T-cell (primary cell): ENCODE data around the gene PTBP1. TPM values are rescaled to one million over a fixed set of nuclear protein-coding genes. Genes with fewer than 3 reads are reported as not detected.

Source experiments
- ATAC-seq, 4 experiments: fragments of 200-7000 bp in 3 of 4; fragments of 150-1000 bp in 1 of 4; cut with Tn5 transposase; replicated peaks in 1 of 4; 1 replicate in 3 of 4; 2 replicates in 1 of 4; pipeline ENCODE4 v1.10.0; 2021; ENCODE audit warnings: moderate library complexity in 3 of 4, mild to moderate bottlenecking in 2 of 4, moderate number of reproducible peaks in 1 of 4
- CTCF ChIA-PET, 2 donors: fragments of 300-600 bp; sonication (Branson Sonifier 250); formaldehyde crosslinking; loops; one replicate each; lab custom pipeline; 2022; ENCODE audit warnings: antibody characterized with exemption in 2 of 2; lab: Charles Lee
- POLR2A ChIA-PET, 2 donors: fragments of 300-600 bp; sonication (Branson Sonifier 250); formaldehyde crosslinking; loops; one replicate each; lab custom pipeline; 2022; ENCODE audit warnings: antibody characterized with exemption in 2 of 2; lab: Charles Lee
- DNase-seq, 35 experiments: peaks; one replicate each; pipeline versions ENCODE4 v3.0.0 to v3.0.0-alpha.2; 2013 to 2023
- H3K27ac ChIP-seq: one replicate; pipeline ENCODE4 v1.5.1; 2013; ENCODE audit warnings: low read length
- H3K27me3 ChIP-seq, 2 experiments: replicated peaks in 1 of 2; 1 replicate in 1 of 2; 2 replicates in 1 of 2; pipeline versions ENCODE4 v1.6.1 to v1.7.0; 2013; ENCODE audit warnings: low read length in 1 of 2, mixed read lengths in 1 of 2; ENCODE audit not compliant: control insufficient read depth in 2 of 2, insufficient read depth in 2 of 2; ENCODE audit errors: extremely low read depth in 1 of 2
- H3K36me3 ChIP-seq, 2 donors: 1 replicate in 1 of 2; 2 replicates in 1 of 2; pipeline versions ENCODE4 v1.6.1 to v1.7.0; 2013; ENCODE audit warnings: low read length in 1 of 2; ENCODE audit not compliant: control insufficient read depth in 2 of 2, insufficient read depth in 1 of 2; ENCODE audit errors: extremely low read depth in 1 of 2
- H3K4me1 ChIP-seq, 2 experiments: 1 replicate in 1 of 2; 2 replicates in 1 of 2; pipeline versions ENCODE4 v1.6.1 to v1.7.0; 2013; ENCODE audit warnings: low read length in 2 of 2, mixed read lengths in 1 of 2; ENCODE audit not compliant: insufficient read depth in 2 of 2, control insufficient read depth in 1 of 2; ENCODE audit errors: extremely low read depth in 1 of 2
- H3K4me3 ChIP-seq, 2 donors: 1 replicate in 1 of 2; 2 replicates in 1 of 2; pipeline versions ENCODE4 v1.5.1 to v1.7.0; 2013; ENCODE audit warnings: mild to moderate bottlenecking in 2 of 2, low read length in 1 of 2, moderate library complexity in 1 of 2; ENCODE audit not compliant: control insufficient read depth in 1 of 2; ENCODE audit errors: extremely low read depth in 1 of 2
- H3K9me3 ChIP-seq: 2 replicates; pipeline ENCODE4 v1.7.0; 2013
- H3K27ac Mint-ChIP-seq, 2 donors: one replicate each; pipeline ENCODE4 v1.8.0; 2020 to 2021; ENCODE audit warnings: mild to moderate bottlenecking in 2 of 2, mixed read lengths in 2 of 2
- H3K27me3 Mint-ChIP-seq, 2 donors: one replicate each; pipeline ENCODE4 v1.8.0; 2021 to 2022; ENCODE audit warnings: mixed read lengths in 2 of 2
- H3K36me3 Mint-ChIP-seq: one replicate; pipeline ENCODE4 v1.8.0; 2021; ENCODE audit warnings: mixed read lengths
- H3K4me1 Mint-ChIP-seq, 3 donors: one replicate each; pipeline ENCODE4 v1.8.0; 2020 to 2022; ENCODE audit warnings: mixed read lengths in 3 of 3, mild to moderate bottlenecking in 1 of 3
- H3K4me3 Mint-ChIP-seq, 3 donors: one replicate each; pipeline ENCODE4 v1.8.0; 2020 to 2022; ENCODE audit warnings: mild to moderate bottlenecking in 3 of 3, mixed read lengths in 3 of 3, moderate library complexity in 3 of 3
- H3K9me3 Mint-ChIP-seq, 3 donors: one replicate each; pipeline ENCODE4 v1.8.0; 2020 to 2022; ENCODE audit warnings: mixed read lengths in 3 of 3
- WGBS: methylation state at CpG from one replicate; pipeline ENCODE4 v1.1.5; 2013; ENCODE audit warnings: missing lambda C conversion rate; ENCODE audit not compliant: insufficient coverage; 5-methylcytosine and 5-hydroxymethylcytosine counted together
- total RNA-seq, 35 experiments: library from RNA in 6 of 35; stranded (reverse) in 6 of 35; fragments of 120-200 nt in 1 of 35; gene quantifications; one replicate each; pipeline versions ENCODE4 v1.2.1 to v1.2.4 and lab custom pipeline; 2013 to 2026

PTBP1 gene
- total RNA-seq, 5 donors from 2014 or later (not counting 1 experiment from before 2014, with no cell fraction given) = 307 to 343 (median 316) TPM

DNA sequence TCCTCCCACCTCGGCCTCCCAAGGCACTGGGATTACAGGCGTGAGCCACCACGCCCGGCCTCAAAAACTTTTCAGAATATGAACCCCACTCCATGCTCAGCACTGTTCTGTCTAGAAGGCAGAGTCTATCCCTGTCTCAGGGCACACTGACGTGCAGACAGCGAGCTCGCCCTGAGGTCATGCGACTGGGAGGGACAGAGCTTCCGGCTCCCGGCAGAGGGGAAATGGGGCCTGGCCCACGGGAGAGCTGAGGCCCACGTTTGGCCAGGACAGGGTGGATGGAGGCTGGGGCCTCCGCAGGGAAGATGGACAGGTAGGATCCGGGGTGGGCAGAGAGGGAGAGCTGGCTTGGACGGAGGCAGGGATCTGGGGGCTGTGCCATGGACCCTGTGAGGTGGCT, 27.6 kb downstream of the PTBP1 start:
- 65% methylated on average over 13 of the region's 15 CpGs for WGBS
- H3K4me1 Mint-ChIP-seq = peaks cover 0 to 2% (median 0%) of the 10 kb centered on the region in 3 donors
- DNase-seq (no peak), ATAC-seq (no peak)
- no peak overlapping the region for H3K4me3 Mint-ChIP-seq
- H3K36me3 Mint-ChIP-seq = no peaks in the 10 kb centered on the region
- CTCF ChIA-PET = interaction anchor here in 1 of 2 donors (0.5 kb wide), 1 partner anchor 482 kb away, joined by 5 read pairs; no protein-coding TSS in a partner anchor
- no peaks in the 10 kb centered on the region for H3K9me3 Mint-ChIP-seq
- peaks cover 13 to 21% of the 10 kb centered on the region in 2 donors for H3K27me3 Mint-ChIP-seq
- H3K27ac Mint-ChIP-seq = peak overlapping the region in 1 of 2 donors; percentile 57
- H3K27ac ChIP-seq = no peak overlapping the region
- H3K4me3 ChIP-seq = no peak overlapping the region
- POLR2A ChIA-PET = interaction anchor here in 1 of 2 donors (0.5 kb wide), 1 partner anchor 95 kb away, joined by 20 read pairs; no protein-coding TSS in a partner anchor
- H3K36me3 ChIP-seq = no peaks in the 10 kb centered on the region
- H3K4me1 ChIP-seq = peaks cover 0 to 2% of the 10 kb centered on the region in 2 experiments
- no peaks in the 10 kb centered on the region for H3K9me3 ChIP-seq
- peaks cover 2 to 65% of the 10 kb centered on the region in 2 experiments for H3K27me3 ChIP-seq

DNA sequence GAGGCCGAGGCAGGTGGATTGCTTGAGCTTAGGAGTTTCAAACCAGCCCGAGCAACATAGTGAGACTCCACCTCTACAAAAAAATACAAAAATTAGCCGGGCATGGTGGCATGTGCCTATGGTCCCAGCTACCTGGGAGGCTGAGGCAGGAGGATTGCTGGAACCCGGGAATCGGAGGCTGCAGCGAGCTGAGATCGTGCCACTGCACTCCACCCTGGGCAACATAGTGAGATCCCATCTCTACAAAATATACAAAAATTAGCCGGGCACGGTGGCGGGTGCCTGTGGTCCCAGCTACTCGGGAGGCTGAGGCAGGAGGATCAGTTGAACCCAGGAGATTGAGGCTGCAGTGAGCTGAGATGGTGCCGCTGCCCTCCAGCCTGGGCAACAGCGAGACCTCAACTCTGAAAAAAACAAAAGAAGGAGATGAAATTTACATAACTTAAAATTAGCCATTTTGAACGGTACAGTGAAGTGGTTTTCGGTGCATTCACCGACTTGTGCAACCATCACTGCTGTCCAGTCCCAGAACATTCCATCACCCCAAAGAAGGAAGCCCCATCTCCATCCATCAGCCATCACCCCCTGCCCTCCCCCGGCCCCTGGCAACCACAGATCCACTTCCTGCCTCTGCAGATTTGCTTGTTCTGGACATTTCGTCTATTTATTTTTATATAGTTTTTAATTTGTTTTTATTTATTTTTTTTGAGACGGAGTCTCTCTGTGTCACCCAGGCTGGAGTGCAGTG, 28.8 kb downstream of the PTBP1 start:
- ATAC-seq = no peak
- POLR2A ChIA-PET = interaction anchor here in 1 of 2 donors (0.5 kb wide), 1 partner anchor 366 kb away, joined by 3 read pairs; no protein-coding TSS in a partner anchor
- Mint-ChIP-seq H3K4me1 (no peaks in the 10 kb centered on the region), H3K27ac (no peak overlapping the region), H3K36me3 (no peaks in the 10 kb centered on the region), H3K9me3 (no peaks in the 10 kb centered on the region), H3K27me3 (peaks cover 13 to 21% of the 10 kb centered on the region in 2 donors), H3K4me3 (no peak overlapping the region)
- 80% methylated on average over 8 of the region's 19 CpGs for WGBS
- Histone ChIP-seq H3K27ac (no peak overlapping the region), H3K4me1 (peaks cover 0 to 2% of the 10 kb centered on the region in 2 experiments), H3K9me3 (no peaks in the 10 kb centered on the region), H3K27me3 (peaks cover 0 to 67% of the 10 kb centered on the region in 2 experiments), H3K4me3 (no peak overlapping the region), H3K36me3 (no peaks in the 10 kb centered on the region)
- no peak for DNase-seq
- CTCF ChIA-PET = no interaction called here

DNA sequence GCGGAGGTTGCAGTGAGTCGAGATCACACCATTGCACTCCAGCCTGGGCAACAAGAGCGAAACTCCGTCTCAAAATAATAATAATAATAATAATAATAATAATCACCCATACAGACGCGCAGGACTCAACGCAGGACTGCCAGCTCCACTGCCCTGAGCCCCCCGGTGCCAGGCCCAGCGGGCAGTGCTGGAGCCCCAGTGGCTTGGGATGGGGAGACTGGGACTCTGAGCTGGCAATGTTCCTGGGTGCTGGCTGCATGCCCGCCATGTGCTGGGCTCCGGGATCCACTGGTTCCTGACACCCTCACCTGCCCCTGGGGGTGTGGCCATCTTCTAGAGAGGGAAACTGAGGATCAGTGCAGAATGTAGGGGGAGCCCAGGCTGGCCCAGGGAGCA, 30.1 kb downstream of the PTBP1 start:
- DNase-seq (no peak), ATAC-seq (no peak)
- Histone ChIP-seq H3K4me1 (peaks cover 0 to 2% of the 10 kb centered on the region in 2 experiments), H3K4me3 (no peak overlapping the region), H3K27me3 (peaks cover 0 to 70% of the 10 kb centered on the region in 2 experiments), H3K9me3 (no peaks in the 10 kb centered on the region), H3K36me3 (no peaks in the 10 kb centered on the region), H3K27ac (no peak overlapping the region)
- H3K4me1 Mint-ChIP-seq = no peaks in the 10 kb centered on the region
- no peaks in the 10 kb centered on the region for H3K9me3 Mint-ChIP-seq
- H3K36me3 Mint-ChIP-seq = no peaks in the 10 kb centered on the region
- POLR2A ChIA-PET = interaction anchor here in 1 of 2 donors (0.6 kb wide), 1 partner anchor 157 kb away, joined by 4 read pairs; the partner anchor contains the start of gene WDR18
- H3K27ac Mint-ChIP-seq = no peak overlapping the region
- peaks cover 13 to 21% of the 10 kb centered on the region in 2 donors for H3K27me3 Mint-ChIP-seq
- H3K4me3 Mint-ChIP-seq = no peak overlapping the region
- CTCF ChIA-PET = no interaction called here
- 94% methylated on average over 2 of the region's 11 CpGs for WGBS

DNA sequence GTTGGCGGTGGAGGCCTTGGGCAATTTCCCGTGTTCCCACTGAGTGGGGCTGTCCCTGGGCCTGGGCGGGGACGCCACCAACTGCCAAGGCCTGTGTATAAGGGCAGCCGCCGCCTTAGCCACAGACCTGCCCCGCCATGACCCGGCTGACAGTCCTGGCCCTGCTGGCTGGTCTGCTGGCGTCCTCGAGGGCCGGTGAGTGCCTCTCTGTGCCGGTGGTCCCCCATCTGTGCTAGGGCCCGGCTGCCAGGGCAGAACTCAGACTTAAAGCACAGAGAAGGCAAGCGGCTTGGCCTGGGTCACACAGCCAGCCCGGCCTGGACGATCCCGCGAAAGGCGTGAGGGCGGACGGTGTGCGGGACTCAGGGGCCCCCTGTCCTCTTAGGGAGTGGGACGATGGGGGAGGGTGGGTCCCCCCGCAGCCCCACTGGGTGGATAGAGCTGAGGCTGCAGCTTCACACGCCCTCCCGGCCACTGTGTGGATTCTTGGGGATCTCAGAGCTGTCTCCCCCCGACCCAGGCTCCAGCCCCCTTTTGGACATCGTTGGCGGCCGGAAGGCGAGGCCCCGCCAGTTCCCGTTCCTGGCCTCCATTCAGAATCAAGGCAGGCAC, 30.6 kb downstream of the PTBP1 start, which contains the start of gene AZU1:
TSS of gene AZU1 (plus strand) at position 128 of the 612 bp plus-strand sequence. CDS start at position 138, 10 bp downstream.
- CTCF ChIA-PET = interaction anchor here in 1 of 2 donors (0.5 kb wide), 1 partner anchor 147 kb away, joined by 3 read pairs; no protein-coding TSS in a partner anchor
- no peak for DNase-seq
- Mint-ChIP-seq H3K9me3 (no peaks in the 10 kb centered on the region), H3K36me3 (no peaks in the 10 kb centered on the region), H3K4me3 (no peak within 1 kb of the TSS), H3K4me1 (no peaks in the 10 kb centered on the region), H3K27me3 (peaks cover 11 to 18% of the 10 kb centered on the region in 2 donors), H3K27ac (no peak within 1 kb of the TSS)
- POLR2A ChIA-PET = interaction anchor here in 1 of 2 donors (0.6 kb wide), 1 partner anchor 156 kb away, joined by 4 read pairs; the partner anchor contains the start of gene WDR18
- peaks cover 0 to 69% of the 10 kb centered on the region in 2 experiments for H3K27me3 ChIP-seq
- no peaks in the 10 kb centered on the region for H3K9me3 ChIP-seq
- H3K4me3 ChIP-seq = no peak within 1 kb of the TSS
- WGBS = 75% methylated on average over 32 of the region's 33 CpGs
- no peaks in the 10 kb centered on the region for H3K4me1 ChIP-seq
- ATAC-seq = no peak
- no peaks in the 10 kb centered on the region for H3K36me3 ChIP-seq
- no peak within 1 kb of the TSS for H3K27ac ChIP-seq

DNA sequence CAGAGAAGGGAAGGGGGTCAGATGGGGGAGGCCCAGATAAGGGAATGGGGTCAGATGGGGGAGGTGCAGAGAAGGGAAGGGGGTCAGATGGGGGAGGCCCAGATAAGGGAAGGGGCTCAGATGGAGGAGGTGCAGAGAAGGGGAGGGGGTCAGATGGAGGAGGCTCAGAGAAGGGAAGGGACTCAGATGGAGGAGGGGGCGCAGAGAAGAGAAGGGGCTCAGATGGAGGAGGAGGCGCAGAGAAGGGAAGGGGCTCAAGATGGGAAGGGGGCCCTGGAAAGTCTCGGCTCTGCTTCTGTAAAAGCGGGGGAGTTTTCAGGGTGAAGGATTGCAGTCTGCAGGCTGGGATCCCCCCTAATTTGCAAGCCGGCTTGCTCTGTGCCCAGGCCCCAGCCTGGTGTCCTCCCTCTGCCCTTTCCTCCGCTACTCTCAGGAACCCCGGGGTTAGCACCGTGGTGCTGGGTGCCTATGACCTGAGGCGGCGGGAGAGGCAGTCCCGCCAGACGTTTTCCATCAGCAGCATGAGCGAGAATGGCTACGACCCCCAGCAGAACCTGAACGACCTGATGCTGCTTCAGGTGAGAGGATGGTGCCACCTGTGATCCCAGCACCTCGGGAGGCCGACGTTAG, 32.0 kb downstream of the PTBP1 start:
- POLR2A ChIA-PET = no interaction called here
- Mint-ChIP-seq H3K4me3 (no peak overlapping the region), H3K27ac (no peak overlapping the region), H3K4me1 (no peaks in the 10 kb centered on the region), H3K27me3 (peaks cover 0 to 6% of the 10 kb centered on the region in 2 donors), H3K9me3 (no peaks in the 10 kb centered on the region), H3K36me3 (no peaks in the 10 kb centered on the region)
- no peak for DNase-seq
- Histone ChIP-seq H3K4me1 (no peaks in the 10 kb centered on the region), H3K4me3 (no peak overlapping the region), H3K27me3 (peaks cover 0 to 55% of the 10 kb centered on the region in 2 experiments), H3K9me3 (no peaks in the 10 kb centered on the region), H3K27ac (no peak overlapping the region), H3K36me3 (no peaks in the 10 kb centered on the region)
- CTCF ChIA-PET = no interaction called here
- ATAC-seq = no peak
- WGBS = 86% methylated on average over 14 of the region's 18 CpGs
